HG03575 (cell line): Measurements from ENCODE around the gene NOVA1.

Experiments
- ATAC-seq: cut with Tn5 transposase; IDR thresholded peaks from one replicate; pipeline ENCODE4 v1.9.1; 2021; ENCODE audit not compliant: unreplicated experiment, insufficient number of reproducible peaks, low FRiP score; ENCODE audit errors: extremely low read depth

Gene NOVA1

DNA sequence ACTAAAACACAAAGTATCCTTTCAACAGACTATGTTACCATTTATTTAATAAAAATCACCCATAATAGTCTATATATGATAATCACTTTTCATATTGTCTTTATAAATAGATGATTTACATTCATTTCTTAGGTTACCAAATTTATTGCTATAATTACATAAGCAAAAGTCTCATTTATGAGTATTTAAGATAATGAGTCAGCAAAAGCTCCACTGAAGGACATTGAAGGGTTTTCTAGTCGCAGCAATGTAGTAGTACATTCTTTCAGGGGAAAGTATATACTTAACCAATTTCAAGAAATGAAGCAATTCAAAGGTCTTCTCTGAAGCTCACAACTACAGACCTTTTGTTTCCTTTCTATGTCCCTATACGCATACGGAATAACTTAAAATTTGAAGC is 110.9 kb downstream of the NOVA1 start:
- no peak for ATAC-seq

DNA sequence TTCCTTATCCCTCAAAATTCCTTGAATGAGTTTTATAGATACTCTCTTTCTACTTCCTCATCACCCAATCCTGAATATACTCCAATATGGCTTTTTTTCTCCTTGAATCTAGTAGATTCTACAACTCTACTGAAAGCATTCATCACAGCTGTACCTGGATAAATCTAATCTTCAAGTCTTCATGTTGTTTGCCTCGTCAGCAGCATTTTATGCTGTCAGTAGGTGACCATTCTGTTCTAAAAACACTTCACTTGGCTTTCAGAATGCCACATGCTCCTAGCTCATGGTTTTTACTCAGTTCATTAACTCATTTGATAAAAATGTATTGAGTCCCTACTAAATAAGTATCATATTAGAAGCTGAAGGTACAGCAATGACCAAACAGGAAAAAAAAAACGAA is 113.3 kb downstream of the NOVA1 start:
- ATAC-seq, result no peak

DNA sequence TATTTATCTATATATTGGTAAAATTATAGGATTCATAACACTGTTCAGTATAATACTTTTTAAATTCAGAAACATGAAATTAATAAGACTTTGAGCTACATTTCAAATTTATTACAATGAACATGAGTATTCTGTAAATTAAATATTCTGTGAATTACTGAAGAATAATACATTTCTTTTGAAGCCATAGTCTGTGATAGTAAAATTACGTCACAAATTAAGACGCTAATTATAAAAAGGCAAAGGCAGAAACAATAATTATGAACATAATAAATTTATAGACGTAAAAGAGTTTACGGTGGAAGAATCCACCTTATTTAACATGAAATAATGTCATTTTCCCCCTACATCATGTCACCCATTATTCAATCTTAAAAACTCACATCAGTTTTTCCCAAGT is 118.9 kb downstream of the NOVA1 start:
- no peak for ATAC-seq

DNA sequence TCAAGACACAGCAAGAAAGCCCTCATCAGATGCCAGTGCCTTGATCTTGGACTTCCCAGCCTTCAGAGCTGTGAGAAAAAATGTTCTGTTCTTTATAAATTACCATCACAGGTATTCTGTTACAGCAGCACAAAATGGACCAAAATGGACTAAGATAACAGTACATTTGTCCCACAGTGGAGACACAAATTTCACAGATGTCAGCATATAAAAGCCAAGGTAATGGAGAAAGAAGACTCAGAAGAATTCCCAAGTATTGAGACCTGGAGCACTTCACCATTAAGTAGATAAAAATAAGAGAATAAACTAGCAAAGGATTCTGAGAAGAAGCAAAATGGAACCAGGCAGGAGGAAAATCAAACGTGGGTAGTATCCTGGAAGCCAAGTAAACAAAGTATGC is 131.0 kb downstream of the NOVA1 start:
- no peak for ATAC-seq

DNA sequence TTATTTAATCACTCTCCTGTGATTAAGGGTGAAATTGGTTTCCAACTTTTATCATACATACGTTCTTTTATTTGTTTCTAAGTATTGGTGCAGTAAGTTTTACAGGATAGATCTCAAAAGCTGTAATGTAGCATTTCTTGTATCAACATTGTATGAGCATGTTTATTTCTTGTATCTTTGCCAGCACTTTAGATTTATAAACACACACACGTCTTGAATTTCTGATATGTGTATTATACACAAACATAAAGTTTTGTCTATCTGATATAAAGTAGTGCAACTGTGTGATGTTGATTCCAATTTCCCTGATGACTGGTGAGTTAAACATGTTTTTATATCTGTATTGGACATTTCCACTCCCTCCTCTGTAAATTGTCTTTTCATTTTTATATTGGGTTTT is 134.7 kb downstream of the NOVA1 start:
- ATAC-seq, result no peak

DNA sequence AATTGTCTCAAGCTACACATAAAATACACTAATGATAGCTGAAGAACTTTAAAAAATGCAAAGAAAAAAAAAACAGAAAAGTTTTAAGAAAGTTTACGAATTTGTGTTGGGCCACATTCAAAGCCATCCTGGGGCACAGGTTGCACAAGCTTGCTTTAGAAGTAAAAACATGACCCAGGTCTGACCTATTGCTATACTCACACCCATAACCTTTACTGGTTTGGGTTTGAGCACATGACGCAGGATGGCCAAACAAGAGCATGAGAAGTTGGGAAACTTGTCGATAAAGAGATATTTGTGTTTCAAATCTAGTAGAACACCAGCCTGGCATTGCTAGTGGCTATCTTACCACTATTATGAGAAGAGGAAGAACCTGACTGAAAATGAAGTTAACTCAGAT is 143.7 kb downstream of the NOVA1 start:
- no peak for ATAC-seq

DNA sequence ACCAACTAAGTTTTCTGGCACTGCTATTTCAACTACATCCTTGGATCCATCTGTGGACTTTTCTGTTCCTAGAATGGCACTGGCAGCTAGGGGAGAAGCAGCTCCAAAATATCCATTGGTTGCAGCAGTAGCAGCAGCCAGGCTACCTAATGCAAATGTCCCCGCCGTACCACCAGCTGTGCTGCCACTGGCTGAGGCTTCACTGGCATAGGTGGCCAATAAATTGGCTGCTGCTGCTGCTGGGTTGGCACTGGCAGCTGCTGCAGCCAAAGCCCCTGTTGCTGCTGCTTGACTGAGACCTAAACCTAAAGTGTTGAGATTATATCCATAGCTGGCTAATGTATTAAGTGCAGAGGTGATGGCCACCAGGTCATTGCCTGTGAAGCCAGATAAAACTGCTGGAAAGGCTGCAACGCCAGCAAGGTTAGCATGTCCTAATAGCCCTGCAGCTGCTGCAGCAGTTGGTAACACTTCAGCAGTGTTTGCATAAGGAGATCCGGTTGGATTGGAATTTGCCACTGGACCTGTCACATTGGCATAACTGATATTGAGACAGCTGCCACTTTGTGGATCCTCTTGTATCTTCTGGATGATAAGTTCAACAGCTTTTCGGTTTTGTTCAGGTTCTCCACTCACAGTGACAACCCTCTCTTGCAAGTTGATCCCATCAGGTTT is 149.5 kb downstream of the NOVA1 start:
- no peak for ATAC-seq

DNA sequence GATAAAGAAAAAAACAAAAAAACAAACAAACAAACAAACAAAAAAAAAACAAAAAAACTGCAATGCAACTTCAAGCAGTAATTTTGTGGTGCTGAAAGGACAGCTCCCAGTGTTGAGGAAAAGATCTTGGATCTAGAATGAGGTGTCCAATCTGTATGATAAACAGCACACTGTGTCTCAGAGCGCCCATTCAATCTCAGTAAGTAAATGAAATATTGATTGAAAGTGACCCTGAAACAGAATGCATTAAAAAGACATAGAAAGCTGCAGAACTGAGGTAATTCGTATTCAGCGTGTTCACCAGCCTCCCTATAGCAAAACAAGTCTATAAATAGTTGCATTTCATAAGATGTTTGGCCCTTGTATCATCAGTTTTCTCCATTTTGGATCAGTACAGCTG is 153.0 kb downstream of the NOVA1 start:
- no peak for ATAC-seq

DNA sequence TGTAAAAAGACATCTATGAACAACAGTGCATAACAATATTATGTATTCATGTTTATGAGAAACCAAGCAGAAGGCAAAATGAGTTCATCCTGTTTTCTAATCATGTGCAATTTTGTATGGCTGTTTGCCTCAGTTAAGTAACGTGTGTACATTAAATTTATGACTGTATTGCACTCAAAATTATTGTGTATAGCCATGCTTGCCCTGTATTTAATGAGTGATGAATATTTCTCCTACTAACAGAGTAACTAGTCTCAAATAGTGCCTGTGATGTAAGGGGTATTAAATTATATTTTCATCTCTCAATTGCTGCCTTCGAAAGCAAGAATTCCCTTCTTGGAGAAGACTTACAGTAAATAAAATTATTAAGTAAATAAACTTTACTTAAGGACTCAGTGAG is 154.2 kb downstream of the NOVA1 start:
- ATAC-seq, result no peak

DNA sequence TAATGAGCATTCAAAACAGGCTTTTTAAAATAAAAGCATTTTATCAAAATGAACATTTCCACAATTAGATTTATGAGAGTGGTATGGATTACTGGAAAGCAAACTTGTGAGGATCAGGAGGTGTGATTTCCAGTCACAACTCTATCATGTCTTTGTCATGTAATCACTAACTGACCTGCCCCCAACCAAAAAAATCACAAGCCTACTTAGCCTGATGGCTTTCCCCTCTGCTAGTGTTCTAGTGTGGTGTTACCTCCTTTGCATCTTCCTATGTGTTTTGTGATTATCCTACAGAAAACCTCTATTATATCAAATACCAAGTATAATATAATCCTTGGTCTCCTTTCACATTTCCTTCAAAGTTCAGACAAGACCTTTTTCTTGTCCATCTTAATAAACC is 168.6 kb downstream of the NOVA1 start:
- ATAC-seq, result no peak

DNA sequence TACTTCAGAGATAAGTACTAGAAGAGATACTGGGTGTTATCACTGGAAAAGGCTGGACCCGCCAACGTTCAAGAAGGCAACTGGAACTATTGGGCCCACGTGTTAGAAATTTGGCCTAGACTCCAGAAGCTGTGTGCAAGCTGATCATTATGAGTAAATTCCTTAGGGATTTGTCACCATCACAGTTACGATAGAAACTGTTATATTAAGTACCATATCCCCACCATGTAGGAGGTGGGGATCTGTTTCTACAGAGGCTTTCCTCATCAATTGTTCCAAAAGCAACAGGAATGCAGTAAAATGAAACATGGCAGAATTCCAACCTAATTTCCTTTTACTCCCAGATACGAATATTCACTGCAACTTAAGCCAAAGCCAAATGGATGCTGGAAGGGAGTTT is 170.7 kb downstream of the NOVA1 start:
- ATAC-seq, result no peak

DNA sequence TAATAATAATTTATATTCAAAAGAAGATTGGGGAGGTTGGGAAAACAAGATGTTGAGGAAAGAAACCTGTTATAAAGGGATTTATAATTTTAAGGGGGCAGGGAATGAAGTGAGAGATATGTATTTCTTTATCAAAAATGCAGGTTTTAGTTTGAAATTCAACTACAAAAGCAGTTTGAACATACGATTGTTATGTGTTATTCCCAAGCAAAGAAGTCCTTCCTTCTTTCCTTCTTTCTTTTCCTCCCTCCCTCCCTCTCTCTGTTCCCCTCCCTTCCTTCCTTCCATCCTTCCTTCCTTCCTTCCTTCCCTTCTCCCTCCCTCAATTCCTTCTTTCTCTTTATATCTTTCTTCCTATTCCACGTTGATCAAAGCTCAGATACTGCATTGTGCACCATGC is 173.3 kb downstream of the NOVA1 start:
- no peak for ATAC-seq

DNA sequence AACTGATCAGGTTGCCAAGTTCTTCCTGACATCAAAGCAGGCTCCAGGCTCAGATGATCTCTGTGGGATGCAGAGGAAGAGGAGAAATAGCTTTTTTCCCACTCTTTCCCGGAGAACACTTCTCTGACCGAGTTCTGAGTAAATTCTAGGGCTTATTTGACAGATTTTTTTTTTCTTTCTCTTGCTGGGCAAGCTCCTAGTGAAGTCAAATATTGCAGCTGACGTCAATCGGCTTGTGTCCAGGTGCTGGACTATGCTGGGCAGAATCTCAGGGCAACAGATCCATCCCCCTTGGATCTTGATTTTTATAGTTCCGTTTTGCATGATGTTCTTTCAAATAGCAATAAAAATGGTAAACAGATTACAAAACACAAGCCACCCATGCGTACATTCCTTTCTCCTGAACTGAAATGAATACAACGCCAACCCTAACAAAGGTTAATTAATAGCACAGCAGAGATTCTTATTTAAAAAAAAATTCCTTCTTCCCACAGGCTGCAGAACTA is 182.2 kb downstream of the NOVA1 start:
- no peak for ATAC-seq

DNA sequence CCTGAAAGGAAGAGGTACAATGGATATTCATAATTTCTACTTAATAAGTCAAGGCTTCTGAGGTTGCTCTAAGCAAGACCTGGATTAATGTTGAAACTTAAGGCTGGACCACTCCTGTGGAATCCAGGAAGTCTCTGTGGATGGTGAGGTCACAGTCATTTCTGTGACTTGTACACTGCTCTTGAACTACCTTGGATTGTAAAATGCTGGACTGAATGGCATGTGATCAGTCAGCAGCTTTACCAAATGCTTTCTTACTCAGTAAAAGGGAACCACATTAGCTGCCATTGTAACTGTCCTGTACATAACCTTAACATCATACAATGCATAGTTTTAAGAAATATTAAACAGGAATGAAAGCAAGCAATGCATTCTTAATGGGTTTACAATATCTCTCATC is 182.9 kb downstream of the NOVA1 start:
- no peak for ATAC-seq

DNA sequence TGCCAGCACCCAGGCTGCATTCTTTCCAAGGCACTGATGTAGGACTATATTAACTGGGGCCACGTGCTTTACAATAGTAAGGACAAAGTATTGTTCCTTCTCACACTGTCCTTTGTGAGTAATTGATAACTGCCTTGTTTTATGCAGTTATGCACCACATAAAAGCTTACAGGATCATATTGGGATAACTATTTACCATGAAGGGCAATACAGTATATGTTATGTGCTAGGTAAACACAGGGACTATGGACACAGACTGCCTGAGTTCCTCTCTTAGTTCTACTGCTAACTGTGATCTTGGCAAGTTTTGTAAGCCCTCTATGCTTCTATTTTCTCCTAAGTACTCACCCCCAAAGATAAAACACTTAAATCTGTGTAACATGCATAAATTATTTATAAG is 183.7 kb downstream of the NOVA1 start:
- no peak for ATAC-seq

DNA sequence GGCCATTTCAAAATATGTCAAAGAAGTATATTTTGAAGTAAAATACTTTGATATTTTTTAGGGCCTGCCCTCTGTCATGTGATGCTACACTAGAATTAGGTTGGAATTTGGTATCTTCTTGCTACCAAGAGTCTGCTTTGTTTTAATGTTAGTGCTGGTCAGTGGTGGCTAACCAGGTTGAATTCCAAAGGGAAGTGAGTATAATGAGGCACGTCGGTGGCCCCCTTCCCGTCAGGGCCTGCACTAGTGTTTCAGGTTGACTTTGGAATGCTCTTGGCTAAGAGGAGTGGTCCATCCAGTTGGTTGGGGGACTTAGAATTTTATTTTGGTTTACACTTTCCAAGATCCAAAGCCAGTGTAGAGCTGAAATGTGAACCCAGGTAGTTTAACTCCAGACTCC is 185.4 kb downstream of the NOVA1 start:
- ATAC-seq, result no peak

DNA sequence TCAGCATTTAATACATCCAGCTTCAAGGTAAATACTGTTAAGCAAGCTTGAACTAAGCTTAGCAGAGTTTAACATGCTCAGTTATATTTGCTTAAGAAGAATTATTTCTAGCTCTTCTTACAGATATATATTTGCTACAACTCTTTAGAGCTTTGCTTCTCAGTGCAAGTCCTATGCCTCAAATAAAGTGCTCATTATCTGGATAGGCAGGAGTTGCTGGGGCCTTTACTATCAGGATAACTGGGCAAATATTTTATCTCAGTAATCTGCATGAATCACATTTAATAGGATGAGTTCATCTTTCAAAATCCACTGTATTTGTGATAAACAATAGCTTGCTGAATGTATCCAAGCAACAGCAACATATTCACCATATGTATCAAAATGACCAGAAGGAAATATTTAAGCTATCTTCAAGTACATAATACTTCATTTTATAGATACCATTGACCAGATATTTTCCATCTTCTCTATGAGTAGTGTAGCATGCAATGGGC is 187.6 kb downstream of the NOVA1 start:
- ATAC-seq, result no peak

DNA sequence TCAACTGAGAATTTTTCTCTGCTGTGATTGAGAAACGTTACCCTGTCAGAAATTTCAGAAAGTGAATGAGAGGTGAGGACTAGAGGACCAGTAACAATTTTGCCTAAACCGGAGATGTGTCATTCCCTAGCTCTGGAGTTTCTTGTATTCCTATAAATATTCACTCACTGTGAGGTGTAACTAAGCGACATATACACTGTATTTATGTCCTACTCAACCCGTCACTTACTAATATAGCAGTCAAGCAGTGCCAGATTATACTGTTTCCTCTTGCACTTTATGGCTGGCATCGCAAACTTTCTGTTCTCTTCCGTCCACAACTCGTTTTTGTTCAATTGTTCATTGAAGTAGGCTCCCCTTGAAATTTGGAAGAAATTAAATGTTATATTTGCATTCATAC is 192.9 kb downstream of the NOVA1 start:
- ATAC-seq, result no peak

DNA sequence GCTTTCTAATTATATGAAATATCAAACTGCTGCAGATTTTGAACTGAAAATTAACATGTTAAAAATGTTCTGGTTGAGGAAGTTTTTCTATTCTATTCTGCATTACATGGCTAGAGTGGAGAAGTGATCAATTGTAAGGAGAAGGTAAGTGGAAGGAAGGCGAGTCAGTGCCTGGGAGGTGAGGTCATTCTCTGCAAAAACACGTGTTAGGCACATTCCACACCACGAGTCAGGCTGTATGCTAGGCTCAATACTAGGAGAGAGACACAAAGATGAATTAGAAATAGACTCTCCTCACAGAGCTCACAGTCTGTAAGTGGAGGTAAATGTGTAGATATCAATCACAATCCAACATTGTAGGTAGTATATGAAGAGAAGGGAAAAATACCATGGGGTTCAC is 194.1 kb downstream of the NOVA1 start:
- no peak for ATAC-seq

DNA sequence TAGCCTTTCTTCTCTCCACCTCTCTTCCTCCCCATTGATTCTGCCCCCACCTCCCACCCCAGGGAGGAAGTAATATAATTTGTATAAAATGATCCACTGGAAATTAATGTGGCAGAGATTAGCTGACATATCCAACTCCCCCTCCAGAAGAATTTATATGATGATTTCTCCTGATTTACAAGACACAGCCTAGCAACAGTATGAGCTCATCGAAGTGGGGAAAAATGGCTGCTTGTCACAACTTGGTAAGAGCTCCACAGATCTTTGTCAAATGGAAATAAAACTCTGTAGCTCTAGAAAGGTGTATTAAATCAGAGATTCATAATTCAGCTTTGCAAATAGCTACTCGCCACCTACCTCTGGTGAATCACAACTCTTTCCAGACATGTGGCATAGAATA is 195.7 kb downstream of the NOVA1 start:
- ATAC-seq, result no peak
